SU-DHL-6 (cell line): ENCODE data around the gene KRT37.

Experiments used
- EZH2phosphoT487 ChIP-seq: fragments of 200-600 bp; sonication (generic), shearing (Covaris generic); conservative IDR thresholded peaks from 2 replicates; pipeline ENCODE4 v1.6.1; 2018; ENCODE audit warnings: mild to moderate bottlenecking, antibody characterized with exemption, low read length, moderate library complexity, mixed read lengths
- TF ChIP-seq, protein P1 (sequence below): fragments of 200-600 bp; sonication (generic); IDR thresholded peaks from one replicate; pipeline ENCODE4 v1.5.1; 2017; ENCODE audit warnings: antibody characterized with exemption, mild to moderate bottlenecking, low read length, moderate library complexity; ENCODE audit not compliant: insufficient read depth, poor library complexity, severe bottlenecking

DNA sequence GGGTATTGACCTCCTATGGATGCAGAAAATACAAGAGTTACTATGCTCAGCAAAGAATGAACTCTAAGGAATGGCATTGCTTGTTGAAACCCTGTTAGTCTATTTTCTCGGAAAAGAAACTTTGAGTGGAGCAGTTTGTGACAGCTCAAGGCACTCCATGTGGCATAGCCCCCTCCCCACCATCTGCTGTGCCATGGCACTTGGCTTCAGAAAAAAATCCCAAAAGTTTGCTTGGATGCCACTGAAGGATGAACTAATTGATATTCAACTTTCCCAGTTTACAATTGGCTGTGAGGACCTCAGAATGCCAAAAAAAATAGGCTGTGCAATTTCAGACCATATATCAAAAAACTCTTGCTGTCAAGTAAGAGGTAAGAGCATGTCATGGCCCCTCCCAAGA lies 28.8 kb downstream of the KRT37 start:
- TF ChIP-seq, protein P1, sequence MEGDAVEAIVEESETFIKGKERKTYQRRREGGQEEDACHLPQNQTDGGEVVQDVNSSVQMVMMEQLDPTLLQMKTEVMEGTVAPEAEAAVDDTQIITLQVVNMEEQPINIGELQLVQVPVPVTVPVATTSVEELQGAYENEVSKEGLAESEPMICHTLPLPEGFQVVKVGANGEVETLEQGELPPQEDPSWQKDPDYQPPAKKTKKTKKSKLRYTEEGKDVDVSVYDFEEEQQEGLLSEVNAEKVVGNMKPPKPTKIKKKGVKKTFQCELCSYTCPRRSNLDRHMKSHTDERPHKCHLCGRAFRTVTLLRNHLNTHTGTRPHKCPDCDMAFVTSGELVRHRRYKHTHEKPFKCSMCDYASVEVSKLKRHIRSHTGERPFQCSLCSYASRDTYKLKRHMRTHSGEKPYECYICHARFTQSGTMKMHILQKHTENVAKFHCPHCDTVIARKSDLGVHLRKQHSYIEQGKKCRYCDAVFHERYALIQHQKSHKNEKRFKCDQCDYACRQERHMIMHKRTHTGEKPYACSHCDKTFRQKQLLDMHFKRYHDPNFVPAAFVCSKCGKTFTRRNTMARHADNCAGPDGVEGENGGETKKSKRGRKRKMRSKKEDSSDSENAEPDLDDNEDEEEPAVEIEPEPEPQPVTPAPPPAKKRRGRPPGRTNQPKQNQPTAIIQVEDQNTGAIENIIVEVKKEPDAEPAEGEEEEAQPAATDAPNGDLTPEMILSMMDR, result no peak
- TF ChIP-seq EZH2phosphoT487, result no peak
